GM12891 (cell line): ENCODE data around the gene KRI1.

ENCODE experiments used
- POLR2A ChIP-seq: IDR thresholded peaks from 2 replicates; pipeline ENCODE4 v1.6.1; 2011; ENCODE audit warnings: low read depth, low read length, control low read depth
- POLR2AphosphoS5 ChIP-seq: IDR thresholded peaks from 2 replicates; pipeline ENCODE4 v1.6.1; 2011; ENCODE audit warnings: low read depth, low read length, control low read depth
- SPI1 ChIP-seq: IDR thresholded peaks from 2 replicates; pipeline ENCODE4 v1.6.1; 2011; ENCODE audit warnings: low read depth, low read length, control low read depth
- TAF1 ChIP-seq: IDR thresholded peaks from 2 replicates; pipeline ENCODE4 v1.6.1; 2011; ENCODE audit warnings: low read depth, low read length, control low read depth

GRCh38 chr19:10517361-10517759 lies 48.5 kb downstream of the KRI1 start, which contains the start of gene S1PR5:
- no peak for TF ChIP-seq POLR2A
- TF ChIP-seq SPI1 = no peak
- no peak for TF ChIP-seq POLR2AphosphoS5
- TF ChIP-seq TAF1 = no peak
